GM04504 (cell line): ENCODE data around the gene IGF1R.

Experiments
- DNase-seq: peaks from one replicate; pipeline ENCODE4 v3.0.0-alpha.2; 2012; ENCODE audit warnings: low read depth

IGF1R gene

DNA sequence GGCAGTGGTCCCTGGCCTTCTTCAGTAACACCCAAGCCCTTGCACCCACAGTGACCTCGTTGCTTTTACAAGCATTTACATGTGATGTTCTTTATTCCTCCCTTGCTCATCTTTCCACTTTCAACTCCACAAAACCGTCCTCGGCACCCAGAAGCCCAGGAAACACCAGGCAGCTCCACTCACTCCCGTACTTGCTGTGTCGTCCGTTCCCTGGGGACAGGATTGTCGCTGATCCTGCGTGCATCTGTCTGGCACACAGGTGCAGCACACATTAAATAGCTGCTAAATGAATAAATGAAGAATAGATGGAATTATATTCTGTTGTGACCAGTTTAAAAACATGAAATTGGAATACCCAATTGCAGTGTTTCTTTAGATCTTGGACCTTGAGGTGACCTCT is 239.6 kb downstream of the IGF1R start:
- no peak for DNase-seq

DNA sequence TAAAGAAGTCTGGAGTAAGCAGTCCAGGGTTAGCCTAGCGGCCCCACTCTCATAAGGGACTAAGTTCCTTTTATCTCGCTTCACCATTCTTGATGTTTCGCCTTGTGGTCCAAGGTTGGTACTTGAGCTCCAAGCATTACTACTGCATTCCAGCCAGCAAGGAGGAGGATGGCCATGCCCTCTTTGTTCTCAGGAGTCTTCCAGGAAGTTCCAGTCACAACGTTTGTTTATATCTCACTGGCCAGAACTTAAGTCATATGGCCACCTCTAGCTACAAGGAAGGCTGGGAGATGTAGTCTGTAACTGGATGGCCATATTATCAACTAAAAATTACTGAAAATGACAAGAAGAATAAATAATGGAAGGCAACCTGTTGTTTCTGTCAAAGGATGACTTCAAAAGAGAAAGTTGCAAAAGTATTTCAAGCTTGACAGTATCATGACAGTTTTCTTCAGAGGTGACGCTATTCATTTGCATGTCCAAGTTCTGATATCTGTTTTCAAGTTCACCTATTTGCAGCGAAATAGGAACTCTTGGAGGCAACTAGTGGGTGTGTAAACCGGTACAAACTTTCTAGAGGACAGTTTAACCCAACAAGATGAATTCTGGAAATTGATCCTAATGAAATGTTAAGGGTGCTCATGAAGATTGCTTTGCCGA is 240.6 kb downstream of the IGF1R start:
- DNase-seq, result no peak

DNA sequence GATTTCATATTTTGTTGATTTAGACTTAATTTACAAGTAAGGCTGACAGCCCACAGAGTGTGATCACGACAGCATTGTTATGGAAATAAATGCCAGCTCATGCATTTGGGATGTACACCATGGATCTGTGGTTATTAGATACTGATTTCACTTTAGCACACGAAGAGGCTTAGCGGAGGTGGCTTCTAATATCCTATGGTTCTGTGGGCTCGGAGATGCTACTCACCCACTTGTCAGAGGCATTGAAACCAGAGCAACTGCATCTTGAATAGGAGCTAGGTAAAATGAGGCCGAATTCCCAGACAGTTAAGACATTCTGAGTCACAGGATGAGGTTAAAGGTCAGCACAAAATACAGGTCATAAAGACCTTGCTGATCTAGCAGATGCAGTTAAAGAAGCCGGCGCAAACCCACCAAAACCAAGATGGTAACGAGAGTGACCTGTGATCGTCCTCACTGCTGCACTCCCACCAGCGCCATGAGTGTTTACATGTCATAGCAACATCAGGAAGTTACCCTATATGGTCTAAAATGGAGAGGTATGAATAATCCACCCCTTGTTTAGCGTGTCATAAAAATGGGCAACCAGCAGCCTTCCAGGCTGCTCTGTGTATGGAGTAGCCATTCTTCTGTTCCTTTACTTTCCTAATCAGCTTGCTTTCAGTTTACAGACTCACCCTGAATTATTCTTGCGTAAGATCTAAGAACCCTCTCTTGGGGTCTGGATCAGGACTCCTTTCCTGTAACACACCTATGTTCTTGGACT is 241.8 kb downstream of the IGF1R start:
- peak; percentile 60 for DNase-seq

DNA sequence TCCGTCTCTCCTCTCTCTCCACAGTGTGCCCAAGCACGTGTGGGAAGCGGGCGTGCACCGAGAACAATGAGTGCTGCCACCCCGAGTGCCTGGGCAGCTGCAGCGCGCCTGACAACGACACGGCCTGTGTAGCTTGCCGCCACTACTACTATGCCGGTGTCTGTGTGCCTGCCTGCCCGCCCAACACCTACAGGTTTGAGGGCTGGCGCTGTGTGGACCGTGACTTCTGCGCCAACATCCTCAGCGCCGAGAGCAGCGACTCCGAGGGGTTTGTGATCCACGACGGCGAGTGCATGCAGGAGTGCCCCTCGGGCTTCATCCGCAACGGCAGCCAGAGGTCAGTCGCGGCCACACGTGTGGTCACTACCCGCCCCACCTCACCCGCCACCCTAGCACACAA is 243.0 kb downstream of the IGF1R start:
- no peak for DNase-seq

DNA sequence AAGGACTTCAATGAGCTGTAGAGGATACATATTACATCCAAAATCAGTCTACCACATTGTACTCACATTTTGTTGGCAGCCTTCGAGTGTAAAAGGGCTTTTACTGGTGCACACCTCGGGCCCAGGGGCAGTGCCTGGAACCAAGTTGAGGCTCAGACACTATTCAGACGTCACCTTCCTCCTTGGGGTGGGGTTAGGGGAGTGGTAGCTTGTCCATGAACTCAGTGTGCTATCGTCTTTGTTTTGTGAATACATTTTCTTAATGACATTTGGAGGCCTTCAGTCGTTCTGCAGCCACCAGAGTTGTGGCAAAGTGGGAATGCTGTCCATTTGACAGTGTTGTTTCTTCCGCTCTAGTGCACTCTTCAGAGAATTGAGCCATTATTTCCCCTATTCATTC is 245.1 kb downstream of the IGF1R start:
- DNase-seq, result no peak

DNA sequence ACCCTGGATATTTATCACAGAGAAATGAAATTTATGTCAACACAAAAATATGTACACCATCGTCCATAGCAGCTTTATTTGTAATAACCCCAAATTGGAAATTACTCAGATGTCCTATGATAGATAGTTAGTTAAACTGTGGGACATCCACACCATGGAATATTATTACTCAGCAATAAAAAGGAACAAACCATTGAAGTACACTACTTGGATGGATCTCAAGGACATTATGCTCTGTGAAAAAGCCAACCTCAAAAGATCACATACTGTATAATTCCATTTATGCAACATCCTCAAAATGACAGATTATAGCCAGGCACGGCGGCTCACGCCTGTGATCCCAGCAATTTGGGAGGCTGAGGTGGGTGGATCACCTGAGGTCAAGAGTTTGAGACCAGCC is 246.0 kb downstream of the IGF1R start:
- DNase-seq, result no peak

DNA sequence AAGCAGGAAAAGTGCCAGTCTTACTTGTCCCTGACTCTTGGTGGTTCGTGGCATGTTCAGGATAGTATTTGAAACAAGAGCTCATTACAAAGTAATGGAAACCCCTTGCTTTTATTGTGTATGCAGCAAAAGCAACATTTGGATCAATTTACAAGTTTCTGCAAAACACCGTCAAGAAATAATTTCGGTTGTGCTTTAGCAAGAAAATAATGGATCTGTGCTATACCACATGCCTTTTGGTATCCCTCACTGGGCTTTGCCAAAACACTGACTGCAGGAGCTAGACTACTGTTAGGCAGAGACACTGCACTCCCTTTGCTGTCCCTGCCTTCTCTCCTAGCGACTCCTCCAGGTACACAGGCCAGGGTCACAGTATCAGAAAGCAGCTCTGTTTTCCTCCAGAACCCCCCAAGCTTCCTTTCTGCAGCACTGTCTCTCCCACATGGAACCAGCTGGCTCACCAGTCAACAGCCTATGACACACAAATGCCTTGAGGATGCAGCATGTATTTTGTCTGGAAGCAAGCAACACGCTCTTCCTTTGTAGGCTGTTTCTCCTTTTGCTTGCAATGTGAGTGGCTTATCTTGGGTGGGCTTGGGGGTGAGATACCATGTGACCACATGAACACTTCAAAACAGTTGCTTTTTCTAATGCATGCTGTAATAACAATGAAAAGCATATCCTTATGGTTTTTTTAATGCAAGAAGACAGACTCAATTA is 247.8 kb downstream of the IGF1R start:
- DNase-seq, result no peak

DNA sequence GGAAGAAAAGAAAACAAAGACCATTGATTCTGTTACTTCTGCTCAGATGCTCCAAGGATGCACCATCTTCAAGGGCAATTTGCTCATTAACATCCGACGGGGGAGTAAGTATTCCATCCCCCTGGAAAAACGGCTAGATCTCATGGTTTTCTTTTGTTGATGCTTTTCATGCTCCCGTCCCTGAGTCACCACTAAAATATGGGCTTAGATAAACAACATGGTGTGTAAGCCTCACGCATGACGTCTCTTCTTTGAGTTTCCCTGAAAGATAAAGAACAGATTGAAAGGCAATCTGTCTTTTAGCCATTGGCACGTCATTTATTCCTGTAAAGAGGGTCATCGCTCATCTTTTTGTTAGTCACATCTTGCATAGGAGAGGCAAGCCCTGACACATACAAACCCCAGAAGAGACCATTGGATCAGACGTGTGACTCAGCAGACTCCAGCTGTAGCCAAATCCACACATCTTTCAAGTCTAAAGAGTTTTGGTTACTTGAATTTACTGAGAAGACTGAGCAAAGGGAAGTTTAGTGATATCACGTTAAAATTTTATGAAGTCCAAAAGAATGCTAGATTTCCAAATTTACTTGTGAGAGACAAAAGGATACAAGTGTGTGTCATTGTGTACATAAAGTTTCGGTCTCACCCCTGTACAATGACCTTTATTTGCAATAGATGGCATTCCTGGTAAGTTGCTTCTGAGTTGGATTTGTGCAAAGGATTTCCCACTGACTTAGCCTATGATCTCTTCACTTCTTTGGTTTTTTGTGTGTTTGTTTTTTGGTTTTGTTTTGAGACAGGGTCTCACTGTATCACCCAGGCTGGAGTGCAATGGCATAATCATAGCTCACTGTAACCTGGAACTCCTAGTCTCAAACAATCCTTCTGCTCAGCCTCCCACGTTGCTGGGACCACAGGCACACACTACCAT is 248.7 kb downstream of the IGF1R start:
- DNase-seq, result peak; percentile 95

DNA sequence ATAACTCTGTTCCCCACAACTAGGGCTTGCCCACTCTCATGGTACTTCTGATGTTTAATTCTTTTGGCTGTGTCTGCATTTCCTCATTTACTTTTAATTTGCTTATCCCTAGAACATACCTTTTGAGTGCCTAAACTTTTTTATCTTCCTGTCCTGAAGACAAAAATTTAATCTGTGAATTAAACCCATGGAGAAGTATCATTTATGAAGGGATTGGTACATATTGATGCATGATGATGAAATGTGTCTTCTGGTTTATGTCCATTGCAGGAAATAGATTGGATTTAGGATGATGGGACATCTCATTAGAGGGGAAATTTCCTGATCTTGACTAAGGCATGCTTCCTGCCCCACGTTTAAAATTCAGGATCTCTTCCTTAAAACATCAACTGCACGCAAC is 249.8 kb downstream of the IGF1R start:
- DNase-seq, result no peak

DNA sequence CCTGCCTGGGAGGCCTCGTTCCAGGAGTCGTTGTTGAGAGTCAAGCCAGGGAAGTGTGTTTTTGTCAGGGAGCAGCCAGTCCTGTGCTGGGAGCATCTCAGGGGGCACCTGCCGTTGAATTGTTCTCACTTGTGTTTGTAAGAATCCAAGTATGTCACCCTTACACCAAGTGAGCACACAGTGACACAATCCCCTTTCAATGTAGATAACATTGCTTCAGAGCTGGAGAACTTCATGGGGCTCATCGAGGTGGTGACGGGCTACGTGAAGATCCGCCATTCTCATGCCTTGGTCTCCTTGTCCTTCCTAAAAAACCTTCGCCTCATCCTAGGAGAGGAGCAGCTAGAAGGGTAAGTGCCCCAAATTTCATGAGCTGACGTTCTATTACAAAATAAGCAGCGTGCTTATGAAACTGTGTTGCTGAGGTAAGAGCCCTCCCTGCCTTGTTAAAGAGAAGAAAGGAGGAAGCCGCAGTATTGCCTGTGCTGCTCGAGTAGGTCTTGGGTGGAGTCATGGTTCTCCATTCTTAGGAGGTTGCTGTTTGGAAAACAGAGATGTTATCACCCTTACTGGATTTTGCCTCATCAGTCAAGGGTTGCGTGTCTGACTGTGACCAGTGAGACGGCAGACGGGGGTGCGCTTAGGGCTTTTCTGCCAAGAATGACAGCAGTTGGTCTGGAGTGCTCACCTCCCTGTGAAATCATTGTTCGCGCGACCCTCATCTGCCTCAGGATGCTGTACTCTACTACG is 251.1 kb downstream of the IGF1R start:
- DNase-seq, result no peak

DNA sequence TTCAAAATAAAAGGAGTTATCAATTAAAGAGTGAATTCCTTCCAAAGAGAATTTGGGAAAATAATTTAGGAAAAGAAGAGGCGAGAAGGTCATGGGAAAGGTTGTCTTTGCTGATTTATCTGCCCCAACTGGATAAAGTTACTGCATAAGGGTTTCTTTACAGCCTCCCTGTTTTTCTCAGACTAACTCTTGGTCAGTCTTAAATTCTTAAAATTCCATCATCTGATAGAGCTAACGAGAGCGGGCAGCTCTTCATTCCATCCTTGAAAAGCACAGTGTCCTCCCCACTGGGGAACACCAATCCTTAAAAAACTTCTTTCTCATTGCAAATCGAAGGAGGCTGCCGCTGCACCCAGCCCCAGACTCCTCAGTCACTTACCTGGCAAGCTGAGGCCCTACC is 252.0 kb downstream of the IGF1R start:
- no peak for DNase-seq

DNA sequence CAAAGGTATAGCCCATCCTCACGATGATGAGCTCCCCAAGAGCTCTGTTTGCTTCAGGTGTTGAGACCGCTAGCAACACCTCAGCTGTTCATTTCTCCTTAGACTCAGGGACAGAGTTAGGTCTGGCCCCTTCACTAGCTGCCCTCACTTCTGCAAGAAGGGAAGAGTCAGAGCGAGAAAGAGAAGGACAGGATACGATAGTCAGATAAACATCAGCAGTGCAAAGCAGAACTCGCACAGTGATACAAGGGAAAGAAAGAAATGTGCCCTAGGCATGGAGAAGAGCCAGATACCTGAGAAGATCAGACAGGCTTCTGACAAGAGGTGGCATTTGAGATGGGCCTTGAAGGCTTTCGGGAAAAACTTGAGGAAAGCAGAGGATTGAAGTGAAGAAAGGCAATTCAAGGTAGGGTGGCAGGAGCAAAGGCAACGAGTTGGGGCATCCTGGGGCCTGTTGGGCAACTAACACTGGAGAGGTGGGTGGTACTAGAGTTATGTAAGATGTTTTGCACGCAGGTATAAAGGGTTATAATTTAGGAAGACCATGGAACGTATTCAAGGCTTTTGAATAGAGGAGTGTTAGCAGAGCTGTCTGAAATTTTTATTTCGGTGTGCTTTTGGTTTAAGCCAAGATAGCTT is 253.2 kb downstream of the IGF1R start:
- no peak for DNase-seq

DNA sequence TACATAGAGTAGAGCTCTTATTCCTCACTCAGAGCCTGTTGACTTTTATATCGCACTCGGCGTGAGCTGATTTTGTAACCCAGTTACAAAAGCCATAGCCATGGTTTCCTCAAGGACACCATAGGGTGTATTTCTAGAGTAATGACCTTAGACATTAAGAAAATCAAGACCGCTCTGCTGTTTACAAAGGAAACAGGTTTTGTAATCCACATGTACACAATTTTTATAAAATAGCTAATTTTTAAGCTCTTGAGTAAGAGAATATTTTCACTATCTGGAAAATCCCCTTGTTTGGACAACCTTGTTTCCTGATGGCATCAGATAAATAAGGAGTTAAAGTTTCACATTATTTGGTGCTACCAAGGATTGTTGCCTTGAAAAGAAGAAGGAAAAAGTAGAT is 254.6 kb downstream of the IGF1R start:
- DNase-seq, result no peak

DNA sequence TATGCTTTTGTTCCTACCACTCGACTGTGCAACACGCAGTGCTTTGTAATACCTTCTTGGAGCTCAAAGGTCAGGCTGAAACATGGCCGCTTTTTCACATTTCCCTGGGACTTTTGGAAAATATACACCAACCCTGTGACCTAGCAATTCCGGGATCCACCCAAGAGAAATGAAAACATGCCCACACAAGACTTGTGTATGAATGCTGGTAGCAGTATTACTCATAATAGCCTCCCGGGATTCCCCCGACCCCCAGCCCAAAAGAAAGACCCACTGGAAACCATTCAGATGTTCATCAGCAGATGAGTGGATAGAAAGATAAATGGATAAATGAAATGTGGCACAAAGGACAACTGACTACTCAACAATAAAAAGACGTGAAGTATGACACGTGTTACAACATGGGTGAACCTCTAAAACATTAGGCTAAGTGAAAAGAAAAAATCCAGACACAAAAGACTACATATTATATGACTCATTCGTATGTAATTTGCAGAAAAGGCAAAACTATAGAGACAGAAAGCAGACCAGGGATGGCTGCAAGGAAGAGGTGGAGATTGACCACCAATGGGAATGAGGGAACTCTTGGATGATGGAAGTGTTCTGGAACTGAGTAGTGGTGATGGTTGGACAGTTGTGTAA is 255.2 kb downstream of the IGF1R start:
- no peak for DNase-seq

DNA sequence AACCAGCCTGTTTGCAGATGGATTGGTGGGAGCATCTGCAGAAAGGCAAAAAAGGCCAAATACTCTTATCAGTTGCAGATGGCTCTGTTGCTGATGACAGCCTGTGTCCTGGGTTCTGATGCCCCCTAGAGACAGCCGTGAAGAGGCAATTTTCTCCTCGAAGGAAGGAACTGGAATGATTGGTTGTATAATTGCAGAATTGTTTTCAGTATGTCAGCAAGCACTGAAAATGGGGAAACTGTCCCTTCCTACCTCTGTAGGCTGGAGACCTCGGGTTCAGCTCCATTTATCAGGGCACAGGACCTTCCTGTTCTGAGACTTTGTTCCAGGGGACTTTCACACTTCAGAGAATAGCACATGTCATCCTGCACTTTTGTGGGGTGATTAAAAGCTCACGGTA is 256.2 kb downstream of the IGF1R start:
- peak; percentile 40 for DNase-seq

DNA sequence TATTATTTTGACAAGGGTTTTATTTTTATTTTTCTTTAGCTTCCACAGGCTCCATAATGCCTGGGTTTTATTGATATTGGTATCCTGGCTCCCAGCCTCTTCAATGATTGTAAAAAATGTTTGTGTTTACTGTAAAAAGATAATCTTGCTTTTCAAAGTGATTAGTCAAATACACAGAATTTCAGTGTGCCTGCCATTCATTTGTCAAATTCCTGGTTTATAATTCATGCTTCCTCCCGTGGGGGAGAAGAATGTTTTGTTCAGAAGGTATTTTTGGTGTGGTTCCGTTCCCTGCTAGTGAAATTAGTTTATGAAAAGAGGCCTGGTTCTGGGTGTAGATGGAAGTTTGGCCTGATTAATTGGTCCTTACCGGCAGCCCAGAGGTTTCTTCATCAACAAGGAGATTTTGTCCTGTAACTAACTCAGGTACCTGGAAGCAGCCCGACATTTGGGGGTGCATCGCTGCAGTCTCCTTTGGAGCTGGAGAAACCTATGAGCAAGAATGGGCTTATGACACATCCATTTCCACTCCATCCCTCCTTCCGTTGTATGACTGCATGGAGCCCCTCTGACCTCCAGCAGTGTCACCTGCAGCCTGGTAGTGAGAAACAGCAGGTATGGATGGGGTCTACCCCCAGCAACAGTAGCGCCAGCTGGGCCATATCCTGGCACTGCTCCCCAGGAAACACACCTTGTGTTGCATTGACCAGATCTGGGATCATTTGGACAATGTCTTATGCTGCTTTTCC is 257.8 kb downstream of the IGF1R start:
- no peak for DNase-seq

DNA sequence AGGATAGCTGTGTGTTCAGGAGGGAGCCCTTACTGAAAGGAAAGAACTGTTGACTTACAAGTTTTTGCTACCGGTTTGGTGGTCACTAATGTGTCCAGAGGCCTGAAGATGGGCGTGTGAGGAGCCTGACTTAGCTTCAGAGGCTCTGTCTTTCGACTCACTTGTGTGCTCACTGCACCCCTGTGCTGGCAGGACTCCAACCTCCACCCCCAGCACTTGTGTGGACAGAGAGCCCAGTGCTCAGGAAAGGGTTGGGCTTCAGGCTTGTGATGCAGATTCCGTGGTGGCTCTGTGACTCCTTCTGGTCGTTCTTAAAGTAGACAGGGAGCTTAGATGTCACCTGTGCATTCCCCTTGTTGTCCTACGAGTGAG is 258.4 kb downstream of the IGF1R start:
- no peak for DNase-seq

DNA sequence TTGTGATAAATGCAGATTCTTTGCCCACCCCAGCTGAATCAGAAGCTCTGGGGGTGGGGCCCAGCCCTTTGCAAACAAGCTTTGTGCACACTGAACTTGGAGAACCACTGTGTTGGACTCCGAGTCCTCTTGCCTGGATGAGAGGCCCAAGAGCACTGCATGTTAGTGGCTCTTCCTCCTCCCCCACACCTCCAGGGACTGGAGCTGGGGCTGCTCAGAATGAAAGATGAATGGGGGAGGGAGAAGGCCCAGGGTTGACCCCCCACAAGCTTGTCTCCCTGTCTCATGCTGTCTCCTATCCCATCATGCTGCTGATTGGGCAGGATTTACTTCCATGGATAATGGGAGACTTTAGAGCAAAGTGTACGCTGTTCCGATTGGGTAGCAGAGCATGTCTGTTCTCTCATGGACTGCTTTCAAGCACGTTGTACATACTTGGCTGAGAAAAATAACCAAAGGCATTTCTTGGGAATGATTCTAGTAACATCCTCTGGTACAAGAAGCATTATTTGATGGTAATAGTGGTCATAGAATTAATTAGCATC is 259.7 kb downstream of the IGF1R start:
- no peak for DNase-seq
